GM19240 (cell line): Measurements from ENCODE around the gene ROBO2.

ENCODE experiments used
- DNase-seq: peaks from one replicate; pipeline ENCODE4 v3.0.0; 2011; ENCODE audit warnings: low spot score; ENCODE audit not compliant: insufficient read length

Gene ROBO2

GRCh38 chr3:77667901-77668300 is 628.0 kb downstream of the ROBO2 start:
- no peak for DNase-seq

- no peak for DNase-seq
Observed at GRCh38 chr3:77668376-77668775, 628.5 kb downstream of the ROBO2 start.

GRCh38 chr3:77672016-77672415 is 632.1 kb downstream of the ROBO2 start:
- DNase-seq: no peak

- no peak for DNase-seq
Observed at GRCh38 chr3:77682162-77682561, 642.3 kb downstream of the ROBO2 start.

- no peak for DNase-seq
Observed at GRCh38 chr3:77684115-77684514, 644.2 kb downstream of the ROBO2 start.

GRCh38 chr3:77685713-77686112 is 645.8 kb downstream of the ROBO2 start:
- no peak for DNase-seq

GRCh38 chr3:77686560-77686959 is 646.7 kb downstream of the ROBO2 start:
- no peak for DNase-seq

GRCh38 chr3:77687545-77687944 is 647.6 kb downstream of the ROBO2 start:
- DNase-seq: no peak

- no peak for DNase-seq
Observed at GRCh38 chr3:77690284-77690845, 650.5 kb downstream of the ROBO2 start.

GRCh38 chr3:77693147-77693546 is 653.2 kb downstream of the ROBO2 start:
- DNase-seq: no peak

GRCh38 chr3:77699125-77699691 is 659.3 kb downstream of the ROBO2 start:
- no peak for DNase-seq
